Panc1 (cell line): ENCODE data around the gene FYCO1. TPM values are rescaled to one million over a fixed set of nuclear protein-coding genes. Genes with fewer than 3 reads are reported as not detected.

ENCODE experiments used
- ATAC-seq: fragments of 200-7000 bp; cut with Tn5 transposase; 2 replicates; pipeline ENCODE4 v1.9.1; 2020; ENCODE audit warnings: mild to moderate bottlenecking, moderate library complexity
- BruUV-seq: library from RNA; stranded (reverse); fragments of 400-500 nt; replicated peaks from 2 replicates; lab custom pipeline; 2021; lab: Mats Ljungman, UMichigan
- CTCF ChIA-PET: fragments of 300-600 bp; sonication (Branson Sonifier 250); formaldehyde crosslinking; loops from one replicate; lab custom pipeline; 2022; ENCODE audit warnings: antibody characterized with exemption; lab: Charles Lee
- POLR2A ChIA-PET: fragments of 300-600 bp; sonication (Branson Sonifier 250); formaldehyde crosslinking; loops from one replicate; lab custom pipeline; 2022; ENCODE audit warnings: antibody characterized with exemption; lab: Charles Lee
- DNase-seq: peaks from one replicate; pipeline ENCODE4 v3.0.0-alpha.2; 2010; ENCODE audit warnings: low read depth, low spot score
- H3K27ac ChIP-seq: 2 replicates; pipeline ENCODE4 v1.5.1; 2011; ENCODE audit warnings: mild to moderate bottlenecking, low read length, inconsistent platforms
- H3K27me3 ChIP-seq: fragments of 200-500 bp; sonication (Bioruptor generic); 2 replicates; pipeline ENCODE4 v1.6.0; 2014; ENCODE audit warnings: low read length, inconsistent platforms; ENCODE audit not compliant: control insufficient read depth, insufficient read depth
- H3K36me3 ChIP-seq: fragments of 200-500 bp; sonication (Bioruptor generic); 2 replicates; pipeline ENCODE4 v1.5.1; 2014; ENCODE audit warnings: inconsistent platforms, mild to moderate bottlenecking, low read length, moderate library complexity; ENCODE audit not compliant: control insufficient read depth, insufficient read depth
- H3K4me1 ChIP-seq: 2 replicates; pipeline ENCODE4 v1.5.1; 2011; ENCODE audit warnings: inconsistent platforms, mild to moderate bottlenecking, low read length, moderate library complexity; ENCODE audit not compliant: control insufficient read depth, insufficient read depth
- H3K4me3 ChIP-seq, 2 experiments: 2 replicates each; pipeline ENCODE4 v1.5.1; 2011 to 2012; ENCODE audit warnings: low read depth in 2 of 2, low read length in 2 of 2, mild to moderate bottlenecking in 2 of 2, inconsistent platforms in 1 of 2, moderate library complexity in 1 of 2
- H3K9me3 ChIP-seq: fragments of 200-500 bp; sonication (Bioruptor generic); 2 replicates; pipeline ENCODE4 v1.5.1; 2014; ENCODE audit warnings: low read depth, mild to moderate bottlenecking, inconsistent platforms, low read length, moderate library complexity; ENCODE audit not compliant: control insufficient read depth, insufficient read depth
- POLR2AphosphoS5 ChIP-seq: IDR thresholded peaks from 2 replicates; pipeline ENCODE4 v1.6.1; 2012; ENCODE audit warnings: mild to moderate bottlenecking, low read depth, low read length, moderate library complexity
- SIN3A ChIP-seq: IDR thresholded peaks from 2 replicates; pipeline ENCODE4 v1.6.1; 2012; ENCODE audit warnings: low read depth, mild to moderate bottlenecking, low read length, moderate library complexity, borderline replicate concordance; ENCODE audit not compliant: insufficient read depth
- TCF7L2 ChIP-seq: IDR thresholded peaks from 2 replicates; pipeline ENCODE4 v1.6.1; 2011; ENCODE audit warnings: mild to moderate bottlenecking, low read depth, low read length, inconsistent platforms
- in situ Hi-C: cut with HindIII; loops from 2 replicates; pipeline ENCODE4 v1.10.0; 2016; ENCODE audit warnings: low sequenced_read_pairs, low pct_unique_long_range_greater_than_20kb
- intact Hi-C: fragments of 100-400 bp; cut with micrococcal nuclease; formaldehyde crosslinking; loops from one replicate; pipeline ENCODE4 v1.10.0; 2022; ENCODE audit not compliant: unreplicated experiment
- total RNA-seq: library from RNA; stranded (reverse); gene quantifications from one replicate; pipeline ENCODE4 v1.2.1, GENCODE V29; 2021; ENCODE audit not compliant: unreplicated experiment
- TF ChIP-seq, protein P1 (sequence below): fragments of 450-650 bp; IDR thresholded peaks from 2 replicates; pipeline ENCODE4 v1.5.1; 2017; ENCODE audit warnings: mild to moderate bottlenecking
- TF ChIP-seq, protein P2 (sequence below), 2 experiments: IDR thresholded peaks; 2 replicates each; pipeline ENCODE4 v1.6.1; 2011 to 2012; ENCODE audit warnings: low read depth in 2 of 2, control low read depth in 1 of 2, low read length in 1 of 2, mild to moderate bottlenecking in 1 of 2, moderate library complexity in 1 of 2; ENCODE audit not compliant: insufficient read depth in 1 of 2

The FYCO1 gene
- total RNA-seq, 1 experiment from 2014 or later: 8.7 TPM

DNA sequence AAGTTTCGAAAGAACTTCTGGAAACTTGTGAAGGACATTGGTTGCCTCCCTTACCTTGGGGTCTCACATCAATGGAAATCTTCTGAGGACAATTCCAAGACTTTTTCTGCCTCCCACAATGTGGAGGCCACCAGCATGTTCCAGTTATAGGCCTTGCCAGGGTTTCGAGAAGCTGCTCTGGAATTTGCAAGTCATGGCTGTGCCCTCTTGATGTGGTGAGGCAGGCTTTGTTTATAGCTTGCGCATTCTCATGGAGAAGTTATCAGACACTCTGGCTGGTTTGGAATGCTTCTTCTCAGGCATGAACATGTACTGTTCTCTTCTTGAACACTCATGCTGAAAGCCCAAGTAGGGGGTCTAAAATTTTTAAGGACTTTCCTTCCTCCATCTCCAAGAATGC, 48.3 kb downstream of the FYCO1 start:
- DNase-seq (no peak), ATAC-seq (no peak)
- no peaks in the 10 kb centered on the region for H3K9me3 ChIP-seq
- BruUV-seq: no TSS peak
- in situ Hi-C loops (no loop called here), intact Hi-C loops (no loop called here)
- no peak overlapping the region for H3K27ac ChIP-seq
- H3K27me3 ChIP-seq: no peaks in the 10 kb centered on the region
- H3K36me3 ChIP-seq: no peaks in the 10 kb centered on the region
- TF ChIP-seq SIN3A (no peak), TCF7L2 (no peak), POLR2AphosphoS5 (no peak)
- TF ChIP-seq, protein P1, sequence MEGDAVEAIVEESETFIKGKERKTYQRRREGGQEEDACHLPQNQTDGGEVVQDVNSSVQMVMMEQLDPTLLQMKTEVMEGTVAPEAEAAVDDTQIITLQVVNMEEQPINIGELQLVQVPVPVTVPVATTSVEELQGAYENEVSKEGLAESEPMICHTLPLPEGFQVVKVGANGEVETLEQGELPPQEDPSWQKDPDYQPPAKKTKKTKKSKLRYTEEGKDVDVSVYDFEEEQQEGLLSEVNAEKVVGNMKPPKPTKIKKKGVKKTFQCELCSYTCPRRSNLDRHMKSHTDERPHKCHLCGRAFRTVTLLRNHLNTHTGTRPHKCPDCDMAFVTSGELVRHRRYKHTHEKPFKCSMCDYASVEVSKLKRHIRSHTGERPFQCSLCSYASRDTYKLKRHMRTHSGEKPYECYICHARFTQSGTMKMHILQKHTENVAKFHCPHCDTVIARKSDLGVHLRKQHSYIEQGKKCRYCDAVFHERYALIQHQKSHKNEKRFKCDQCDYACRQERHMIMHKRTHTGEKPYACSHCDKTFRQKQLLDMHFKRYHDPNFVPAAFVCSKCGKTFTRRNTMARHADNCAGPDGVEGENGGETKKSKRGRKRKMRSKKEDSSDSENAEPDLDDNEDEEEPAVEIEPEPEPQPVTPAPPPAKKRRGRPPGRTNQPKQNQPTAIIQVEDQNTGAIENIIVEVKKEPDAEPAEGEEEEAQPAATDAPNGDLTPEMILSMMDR: no peak
- TF ChIP-seq, protein P2, sequence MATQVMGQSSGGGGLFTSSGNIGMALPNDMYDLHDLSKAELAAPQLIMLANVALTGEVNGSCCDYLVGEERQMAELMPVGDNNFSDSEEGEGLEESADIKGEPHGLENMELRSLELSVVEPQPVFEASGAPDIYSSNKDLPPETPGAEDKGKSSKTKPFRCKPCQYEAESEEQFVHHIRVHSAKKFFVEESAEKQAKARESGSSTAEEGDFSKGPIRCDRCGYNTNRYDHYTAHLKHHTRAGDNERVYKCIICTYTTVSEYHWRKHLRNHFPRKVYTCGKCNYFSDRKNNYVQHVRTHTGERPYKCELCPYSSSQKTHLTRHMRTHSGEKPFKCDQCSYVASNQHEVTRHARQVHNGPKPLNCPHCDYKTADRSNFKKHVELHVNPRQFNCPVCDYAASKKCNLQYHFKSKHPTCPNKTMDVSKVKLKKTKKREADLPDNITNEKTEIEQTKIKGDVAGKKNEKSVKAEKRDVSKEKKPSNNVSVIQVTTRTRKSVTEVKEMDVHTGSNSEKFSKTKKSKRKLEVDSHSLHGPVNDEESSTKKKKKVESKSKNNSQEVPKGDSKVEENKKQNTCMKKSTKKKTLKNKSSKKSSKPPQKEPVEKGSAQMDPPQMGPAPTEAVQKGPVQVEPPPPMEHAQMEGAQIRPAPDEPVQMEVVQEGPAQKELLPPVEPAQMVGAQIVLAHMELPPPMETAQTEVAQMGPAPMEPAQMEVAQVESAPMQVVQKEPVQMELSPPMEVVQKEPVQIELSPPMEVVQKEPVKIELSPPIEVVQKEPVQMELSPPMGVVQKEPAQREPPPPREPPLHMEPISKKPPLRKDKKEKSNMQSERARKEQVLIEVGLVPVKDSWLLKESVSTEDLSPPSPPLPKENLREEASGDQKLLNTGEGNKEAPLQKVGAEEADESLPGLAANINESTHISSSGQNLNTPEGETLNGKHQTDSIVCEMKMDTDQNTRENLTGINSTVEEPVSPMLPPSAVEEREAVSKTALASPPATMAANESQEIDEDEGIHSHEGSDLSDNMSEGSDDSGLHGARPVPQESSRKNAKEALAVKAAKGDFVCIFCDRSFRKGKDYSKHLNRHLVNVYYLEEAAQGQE (IDR thresholded peaks at IDR 0.05; ENCODE audit: insufficient read depth in 1 of 2, low read depth in 2 of 2, low read length in 1 of 2): no peak
- POLR2A ChIA-PET: no interaction called here
- H3K4me3 ChIP-seq: no peak overlapping the region
- CTCF ChIA-PET: no interaction called here
- H3K4me1 ChIP-seq: no peaks in the 10 kb centered on the region

DNA sequence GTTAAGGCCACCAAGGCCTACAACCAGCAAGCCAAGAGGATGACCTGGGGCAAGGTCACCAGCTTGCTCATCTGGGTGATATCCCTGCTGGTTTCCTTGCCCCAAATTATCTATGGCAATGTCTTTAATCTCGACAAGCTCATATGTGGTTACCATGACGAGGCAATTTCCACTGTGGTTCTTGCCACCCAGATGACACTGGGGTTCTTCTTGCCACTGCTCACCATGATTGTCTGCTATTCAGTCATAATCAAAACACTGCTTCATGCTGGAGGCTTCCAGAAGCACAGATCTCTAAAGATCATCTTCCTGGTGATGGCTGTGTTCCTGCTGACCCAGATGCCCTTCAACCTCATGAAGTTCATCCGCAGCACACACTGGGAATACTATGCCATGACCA, 48.7 kb downstream of the FYCO1 start:
- in situ Hi-C loops: no loop called here
- DNase-seq: no peak
- Histone ChIP-seq H3K4me1 (no peaks in the 10 kb centered on the region), H3K27me3 (no peaks in the 10 kb centered on the region), H3K9me3 (no peaks in the 10 kb centered on the region), H3K27ac (no peak overlapping the region), H3K36me3 (no peaks in the 10 kb centered on the region), H3K4me3 (no peak overlapping the region)
- ChIA-PET CTCF (no interaction called here), POLR2A (no interaction called here)
- TF ChIP-seq SIN3A: no peak
- TF ChIP-seq TCF7L2: no peak
- TF ChIP-seq, protein P1: no peak
- no peak for TF ChIP-seq POLR2AphosphoS5
- TF ChIP-seq, protein P2 (IDR thresholded peaks at IDR 0.05; ENCODE audit: insufficient read depth in 1 of 2, low read depth in 2 of 2, low read length in 1 of 2): no peak
- intact Hi-C loops: no loop called here
- no TSS peak for BruUV-seq
- no peak for ATAC-seq
